IMR-90 (cell line): Measurements from ENCODE around the gene ELMO1.

Experiments used
- BHLHE40 ChIP-seq: fragments of 150-350 bp; IDR thresholded peaks from 2 replicates; pipeline ENCODE4 v1.6.1; 2016; ENCODE audit warnings: mild to moderate bottlenecking, low read depth, low read length
- FOS ChIP-seq: fragments of 150-350 bp; IDR thresholded peaks from 2 replicates; pipeline ENCODE4 v1.6.1; 2016; ENCODE audit warnings: low read depth, low read length
- MAFK ChIP-seq: IDR thresholded peaks from 2 replicates; pipeline ENCODE4 v1.6.1; 2012; ENCODE audit warnings: low read depth, low read length, improper control_type of control experiment
- MAZ ChIP-seq: IDR thresholded peaks from 2 replicates; pipeline ENCODE4 v1.6.1; 2012; ENCODE audit warnings: low read depth, mild to moderate bottlenecking, low read length, improper control_type of control experiment, moderate library complexity, borderline replicate concordance
- MXI1 ChIP-seq: IDR thresholded peaks from 2 replicates; pipeline ENCODE4 v1.6.1; 2012; ENCODE audit warnings: low read depth, mild to moderate bottlenecking, low read length, moderate library complexity, borderline replicate concordance
- POLR2A ChIP-seq: IDR thresholded peaks from 2 replicates; pipeline ENCODE4 v1.6.1; 2012; ENCODE audit warnings: mild to moderate bottlenecking, low read depth, low read length
- RFX5 ChIP-seq: IDR thresholded peaks from 2 replicates; pipeline ENCODE4 v1.8.0; 2012; ENCODE audit warnings: low read depth, mild to moderate bottlenecking, low read length, moderate library complexity
- SMC3 ChIP-seq: fragments of 150-350 bp; IDR thresholded peaks from 2 replicates; pipeline ENCODE4 v1.6.1; 2016; ENCODE audit warnings: low read depth, mild to moderate bottlenecking, antibody characterized with exemption, low read length, moderate library complexity
- USF2 ChIP-seq: fragments of 150-350 bp; IDR thresholded peaks from 2 replicates; pipeline ENCODE4 v1.6.1; 2017; ENCODE audit warnings: mild to moderate bottlenecking, antibody characterized with exemption, low read length, low read depth
- TF ChIP-seq, protein P1 (sequence below): conservative IDR thresholded peaks from 2 replicates; pipeline ENCODE4 v1.5.1; 2012; ENCODE audit warnings: mild to moderate bottlenecking, low read depth, low read length, improper control_type of control experiment

DNA sequence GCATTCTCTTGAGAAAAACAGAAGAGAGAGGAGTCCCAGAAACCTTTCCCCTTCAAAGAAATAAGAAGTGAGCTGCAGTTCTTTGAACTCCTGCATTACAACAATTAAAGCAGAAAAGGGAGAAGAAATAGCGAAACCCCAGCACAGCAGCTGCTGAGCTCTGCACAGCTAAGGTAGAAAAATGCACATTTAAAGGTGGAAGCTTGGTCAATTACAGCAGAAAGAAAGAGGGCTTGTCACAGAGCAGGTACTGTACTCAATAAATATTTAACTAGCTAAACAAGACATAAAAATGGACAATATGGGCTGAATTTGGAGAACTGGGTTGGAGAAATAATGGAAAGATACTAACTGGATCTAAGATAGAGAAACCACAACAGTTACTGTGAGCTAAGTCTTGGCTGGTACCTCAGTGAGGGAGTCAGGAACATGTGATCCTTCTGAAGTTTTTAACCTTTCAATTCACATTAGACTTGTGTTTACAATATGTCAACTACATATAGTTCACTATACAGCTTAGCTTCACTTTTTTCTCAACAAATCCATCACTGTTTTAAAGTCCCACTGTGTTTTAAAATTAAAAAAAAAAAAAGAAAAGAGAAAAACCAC lies 332.5 kb downstream of the ELMO1 start:
- TF ChIP-seq, protein P1, sequence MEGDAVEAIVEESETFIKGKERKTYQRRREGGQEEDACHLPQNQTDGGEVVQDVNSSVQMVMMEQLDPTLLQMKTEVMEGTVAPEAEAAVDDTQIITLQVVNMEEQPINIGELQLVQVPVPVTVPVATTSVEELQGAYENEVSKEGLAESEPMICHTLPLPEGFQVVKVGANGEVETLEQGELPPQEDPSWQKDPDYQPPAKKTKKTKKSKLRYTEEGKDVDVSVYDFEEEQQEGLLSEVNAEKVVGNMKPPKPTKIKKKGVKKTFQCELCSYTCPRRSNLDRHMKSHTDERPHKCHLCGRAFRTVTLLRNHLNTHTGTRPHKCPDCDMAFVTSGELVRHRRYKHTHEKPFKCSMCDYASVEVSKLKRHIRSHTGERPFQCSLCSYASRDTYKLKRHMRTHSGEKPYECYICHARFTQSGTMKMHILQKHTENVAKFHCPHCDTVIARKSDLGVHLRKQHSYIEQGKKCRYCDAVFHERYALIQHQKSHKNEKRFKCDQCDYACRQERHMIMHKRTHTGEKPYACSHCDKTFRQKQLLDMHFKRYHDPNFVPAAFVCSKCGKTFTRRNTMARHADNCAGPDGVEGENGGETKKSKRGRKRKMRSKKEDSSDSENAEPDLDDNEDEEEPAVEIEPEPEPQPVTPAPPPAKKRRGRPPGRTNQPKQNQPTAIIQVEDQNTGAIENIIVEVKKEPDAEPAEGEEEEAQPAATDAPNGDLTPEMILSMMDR, result no peak
- TF ChIP-seq MXI1, result no peak
- TF ChIP-seq MAFK, result no peak
- no peak for TF ChIP-seq POLR2A
- TF ChIP-seq RFX5, result no peak
- TF ChIP-seq SMC3, result no peak
- no peak for TF ChIP-seq MAZ
- no peak for TF ChIP-seq FOS
- no peak for TF ChIP-seq USF2
- TF ChIP-seq BHLHE40, result no peak
